Measurements from ENCODE around the gene GSTA4.

DNA sequence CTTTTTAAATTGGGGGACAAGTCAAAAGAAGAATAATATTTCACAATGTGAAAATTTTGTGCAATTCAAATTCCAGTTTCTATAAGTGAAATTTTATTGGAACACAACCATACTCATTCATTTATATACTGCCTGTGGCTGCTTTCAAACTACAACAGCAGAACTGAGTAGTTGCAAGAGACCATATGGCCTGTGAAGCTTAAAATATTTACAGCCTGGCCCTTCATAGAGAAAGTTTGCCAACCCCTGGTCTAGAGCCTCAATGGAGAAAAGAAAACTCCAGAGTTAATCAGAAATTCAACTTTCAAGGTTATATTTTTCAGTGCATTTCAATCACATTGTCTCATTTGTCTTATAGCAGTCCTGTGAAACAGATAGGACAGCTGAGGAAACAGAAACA is 43.5 kb upstream of the GSTA4 start:
- TF ChIP-seq, protein P1, sequence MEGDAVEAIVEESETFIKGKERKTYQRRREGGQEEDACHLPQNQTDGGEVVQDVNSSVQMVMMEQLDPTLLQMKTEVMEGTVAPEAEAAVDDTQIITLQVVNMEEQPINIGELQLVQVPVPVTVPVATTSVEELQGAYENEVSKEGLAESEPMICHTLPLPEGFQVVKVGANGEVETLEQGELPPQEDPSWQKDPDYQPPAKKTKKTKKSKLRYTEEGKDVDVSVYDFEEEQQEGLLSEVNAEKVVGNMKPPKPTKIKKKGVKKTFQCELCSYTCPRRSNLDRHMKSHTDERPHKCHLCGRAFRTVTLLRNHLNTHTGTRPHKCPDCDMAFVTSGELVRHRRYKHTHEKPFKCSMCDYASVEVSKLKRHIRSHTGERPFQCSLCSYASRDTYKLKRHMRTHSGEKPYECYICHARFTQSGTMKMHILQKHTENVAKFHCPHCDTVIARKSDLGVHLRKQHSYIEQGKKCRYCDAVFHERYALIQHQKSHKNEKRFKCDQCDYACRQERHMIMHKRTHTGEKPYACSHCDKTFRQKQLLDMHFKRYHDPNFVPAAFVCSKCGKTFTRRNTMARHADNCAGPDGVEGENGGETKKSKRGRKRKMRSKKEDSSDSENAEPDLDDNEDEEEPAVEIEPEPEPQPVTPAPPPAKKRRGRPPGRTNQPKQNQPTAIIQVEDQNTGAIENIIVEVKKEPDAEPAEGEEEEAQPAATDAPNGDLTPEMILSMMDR (conservative IDR thresholded peaks at IDR 0.05 in 1 of 2, IDR thresholded peaks at IDR 0.05 in 1 of 2; ENCODE audit: extremely low read depth in 1 of 2, insufficient read depth in 1 of 2, low read depth in 1 of 2, low read length in 2 of 2) = no peak
- no peak for TF ChIP-seq EZH2 (IDR thresholded peaks at IDR 0.05; ENCODE audit: borderline replicate concordance, low read length)
